ENCODE data around the gene TNNI3.
"Not testable (repeated sequence)": the region's sequence is repeated elsewhere in the genome, so short reads cannot be mapped to it uniquely, and the experiment has no call there.

- not testable (repeated sequence) for TF ChIP-seq CTCF (conservative IDR thresholded peaks at IDR 0.05; ENCODE audit: low read length); EZH2phosphoT487 (IDR thresholded peaks at IDR 0.05; ENCODE audit: borderline replicate concordance, low read depth, low read length)
Observed at GRCh38 chr19:55172318-55172717, 14.8 kb upstream of the TNNI3 start.

All from OCI-LY7 (cell line).